ENCODE measurements around the gene NRAS.

NRAS gene

GRCh38 chr1:114671939-114672275 is 44.7 kb downstream of the NRAS start:
- DNase-seq, result no peak

GRCh38 chr1:114671011-114671938 is 45.3 kb downstream of the NRAS start:
- DNase-seq, result peak; percentile 65

- DNase-seq, result peak; percentile 90
These were observed 46.2 kb downstream of the NRAS start for GRCh38 chr1:114670083-114671010.

- DNase-seq, result no peak
These were observed 46.9 kb downstream of the NRAS start, which contains the start of gene DENND2C for GRCh38 chr1:114669562-114670082. TSS of gene DENND2C (minus strand) at chr1:114670049. CDS start at chr1:114625984, 44,065 bp downstream.

- DNase-seq, result peak; percentile 7
These were observed 47.6 kb downstream of the NRAS start for GRCh38 chr1:114668784-114669561.

GRCh38 chr1:114668373-114668772 is 48.2 kb downstream of the NRAS start:
- no peak for DNase-seq

GRCh38 chr1:114666954-114667353 is 49.6 kb downstream of the NRAS start:
- no peak for DNase-seq

GRCh38 chr1:114660238-114660637 is 56.3 kb downstream of the NRAS start:
- no peak for DNase-seq
